ENCODE data around the gene BAIAP3.
A peak's percentile ranks its signal among the peaks of the same experiment; 100 is the strongest.

The BAIAP3 gene

GRCh38 chr16:1311212-1311737, 22.2 kb upstream of the BAIAP3 start:
- Histone ChIP-seq H3K36me3 (ENCODE audit: control insufficient read depth in 2 of 2, insufficient read depth in 2 of 2, low read length in 2 of 2) (peaks cover 21 to 32% of the 10 kb centered on the region in 2 donors), H3K9ac (ENCODE audit: low read depth in 1 of 2, low read length in 2 of 2) (peak overlapping the region; percentile 61 to 73), H3K4me1 (ENCODE audit: control insufficient read depth in 2 of 2, insufficient read depth in 2 of 2, low read length in 2 of 2) (peaks cover 23 to 27% of the 10 kb centered on the region in 2 donors), H3K4me3 (ENCODE audit: low read length in 2 of 2) (peak overlapping the region; percentile 65 to 91), H3K9me3 (ENCODE audit: control insufficient read depth in 2 of 2, low read length in 2 of 2) (no peaks in the 10 kb centered on the region), H3K27me3 (ENCODE audit: control insufficient read depth in 2 of 2, insufficient read depth in 2 of 2, low read length in 2 of 2) (no peaks in the 10 kb centered on the region), H3K27ac (ENCODE audit: low read depth in 2 of 2, low read length in 2 of 2) (no peak overlapping the region)

GRCh38 chr16:1311738-1312466, 21.5 kb upstream of the BAIAP3 start:
- peak overlapping the region; percentile 61 to 73 for H3K9ac ChIP-seq (ENCODE audit: low read depth in 1 of 2, low read length in 2 of 2)
- H3K4me1 ChIP-seq (ENCODE audit: control insufficient read depth in 2 of 2, insufficient read depth in 2 of 2, low read length in 2 of 2) = peaks cover 23 to 27% of the 10 kb centered on the region in 2 donors
- H3K27me3 ChIP-seq (ENCODE audit: control insufficient read depth in 2 of 2, insufficient read depth in 2 of 2, low read length in 2 of 2) = no peaks in the 10 kb centered on the region
- peak overlapping the region; percentile 65 to 91 for H3K4me3 ChIP-seq (ENCODE audit: low read length in 2 of 2)
- H3K9me3 ChIP-seq (ENCODE audit: control insufficient read depth in 2 of 2, low read length in 2 of 2) = no peaks in the 10 kb centered on the region
- no peak overlapping the region for H3K27ac ChIP-seq (ENCODE audit: low read depth in 2 of 2, low read length in 2 of 2)
- peaks cover 25 to 38% of the 10 kb centered on the region in 2 donors for H3K36me3 ChIP-seq (ENCODE audit: control insufficient read depth in 2 of 2, insufficient read depth in 2 of 2, low read length in 2 of 2)

DNA sequence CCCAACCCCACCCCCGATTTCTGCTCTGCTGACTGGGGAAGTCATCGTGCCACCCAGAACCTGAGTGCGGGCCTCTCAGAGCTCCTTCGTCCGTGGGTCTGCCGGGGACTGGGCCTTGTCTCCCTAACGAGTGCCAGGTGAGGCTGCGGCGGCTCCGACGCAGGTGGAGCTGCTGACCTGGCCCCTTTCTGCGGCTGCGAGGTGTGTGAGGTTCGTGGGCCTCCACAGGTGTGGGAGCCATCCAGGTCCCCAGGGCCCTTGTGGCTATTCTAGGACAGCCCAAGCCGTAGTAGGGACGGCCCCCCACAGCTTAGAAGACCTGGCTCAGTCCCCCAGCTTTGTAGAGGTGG, 21.0 kb upstream of the BAIAP3 start:
- Histone ChIP-seq H3K36me3 (ENCODE audit: control insufficient read depth in 2 of 2, insufficient read depth in 2 of 2, low read length in 2 of 2) (peaks cover 29 to 44% of the 10 kb centered on the region in 2 donors), H3K27me3 (ENCODE audit: control insufficient read depth in 2 of 2, insufficient read depth in 2 of 2, low read length in 2 of 2) (no peaks in the 10 kb centered on the region), H3K27ac (ENCODE audit: low read depth in 2 of 2, low read length in 2 of 2) (no peak overlapping the region), H3K4me3 (ENCODE audit: low read length in 2 of 2) (peak overlapping the region in 1 of 2 donors; percentile 13), H3K4me1 (ENCODE audit: control insufficient read depth in 2 of 2, insufficient read depth in 2 of 2, low read length in 2 of 2) (peaks cover 23 to 27% of the 10 kb centered on the region in 2 donors), H3K9me3 (ENCODE audit: control insufficient read depth in 2 of 2, low read length in 2 of 2) (no peaks in the 10 kb centered on the region), H3K9ac (ENCODE audit: low read depth in 1 of 2, low read length in 2 of 2) (no peak overlapping the region)

- Histone ChIP-seq H3K36me3 (ENCODE audit: control insufficient read depth in 2 of 2, insufficient read depth in 2 of 2, low read length in 2 of 2) (peaks cover 34 to 48% of the 10 kb centered on the region in 2 donors), H3K9ac (ENCODE audit: low read depth in 1 of 2, low read length in 2 of 2) (no peak overlapping the region), H3K27me3 (ENCODE audit: control insufficient read depth in 2 of 2, insufficient read depth in 2 of 2, low read length in 2 of 2) (no peaks in the 10 kb centered on the region), H3K9me3 (ENCODE audit: control insufficient read depth in 2 of 2, low read length in 2 of 2) (no peaks in the 10 kb centered on the region), H3K4me1 (ENCODE audit: control insufficient read depth in 2 of 2, insufficient read depth in 2 of 2, low read length in 2 of 2) (peaks cover 23 to 27% of the 10 kb centered on the region in 2 donors), H3K27ac (ENCODE audit: low read depth in 2 of 2, low read length in 2 of 2) (no peak overlapping the region), H3K4me3 (ENCODE audit: low read length in 2 of 2) (no peak overlapping the region)
Observed at GRCh38 chr16:1312903-1313302, 20.5 kb upstream of the BAIAP3 start.

GRCh38 chr16:1313721-1314369, 19.6 kb upstream of the BAIAP3 start:
- H3K4me1 ChIP-seq (ENCODE audit: control insufficient read depth in 2 of 2, insufficient read depth in 2 of 2, low read length in 2 of 2) = peaks cover 23 to 27% of the 10 kb centered on the region in 2 donors
- H3K27ac ChIP-seq (ENCODE audit: low read depth in 2 of 2, low read length in 2 of 2) = no peak overlapping the region
- no peaks in the 10 kb centered on the region for H3K27me3 ChIP-seq (ENCODE audit: control insufficient read depth in 2 of 2, insufficient read depth in 2 of 2, low read length in 2 of 2)
- H3K9ac ChIP-seq (ENCODE audit: low read depth in 1 of 2, low read length in 2 of 2) = no peak overlapping the region
- H3K4me3 ChIP-seq (ENCODE audit: low read length in 2 of 2) = no peak overlapping the region
- no peaks in the 10 kb centered on the region for H3K9me3 ChIP-seq (ENCODE audit: control insufficient read depth in 2 of 2, low read length in 2 of 2)
- peaks cover 41 to 57% of the 10 kb centered on the region in 2 donors for H3K36me3 ChIP-seq (ENCODE audit: control insufficient read depth in 2 of 2, insufficient read depth in 2 of 2, low read length in 2 of 2)

GRCh38 chr16:1314399-1315068, 18.9 kb upstream of the BAIAP3 start:
- H3K36me3 ChIP-seq (ENCODE audit: control insufficient read depth in 2 of 2, insufficient read depth in 2 of 2, low read length in 2 of 2) = peaks cover 48 to 64% of the 10 kb centered on the region in 2 donors
- no peak overlapping the region for H3K4me3 ChIP-seq (ENCODE audit: low read length in 2 of 2)
- no peak overlapping the region for H3K9ac ChIP-seq (ENCODE audit: low read depth in 1 of 2, low read length in 2 of 2)

GRCh38 chr16:1315081-1316032, 18.1 kb upstream of the BAIAP3 start:
- Histone ChIP-seq H3K4me1 (ENCODE audit: control insufficient read depth in 2 of 2, insufficient read depth in 2 of 2, low read length in 2 of 2) (peaks cover 22 to 27% of the 10 kb centered on the region in 2 donors), H3K9ac (ENCODE audit: low read depth in 1 of 2, low read length in 2 of 2) (no peak overlapping the region), H3K27me3 (ENCODE audit: control insufficient read depth in 2 of 2, insufficient read depth in 2 of 2, low read length in 2 of 2) (no peaks in the 10 kb centered on the region), H3K27ac (ENCODE audit: low read depth in 2 of 2, low read length in 2 of 2) (no peak overlapping the region), H3K9me3 (ENCODE audit: control insufficient read depth in 2 of 2, low read length in 2 of 2) (no peaks in the 10 kb centered on the region), H3K36me3 (ENCODE audit: control insufficient read depth in 2 of 2, insufficient read depth in 2 of 2, low read length in 2 of 2) (peaks cover 54 to 71% of the 10 kb centered on the region in 2 donors), H3K4me3 (ENCODE audit: low read length in 2 of 2) (no peak overlapping the region)

More at GRCh38 chr16:1314399-1315068, 18.9 kb upstream of the BAIAP3 start:
- Histone ChIP-seq H3K9me3 (ENCODE audit: control insufficient read depth in 2 of 2, low read length in 2 of 2) (no peaks in the 10 kb centered on the region), H3K27me3 (ENCODE audit: control insufficient read depth in 2 of 2, insufficient read depth in 2 of 2, low read length in 2 of 2) (no peaks in the 10 kb centered on the region), H3K27ac (ENCODE audit: low read depth in 2 of 2, low read length in 2 of 2) (no peak overlapping the region), H3K4me1 (ENCODE audit: control insufficient read depth in 2 of 2, insufficient read depth in 2 of 2, low read length in 2 of 2) (peaks cover 23 to 27% of the 10 kb centered on the region in 2 donors)

- H3K27me3 ChIP-seq (ENCODE audit: control insufficient read depth in 2 of 2, insufficient read depth in 2 of 2, low read length in 2 of 2) = no peaks in the 10 kb centered on the region
- no peak overlapping the region for H3K9ac ChIP-seq (ENCODE audit: low read depth in 1 of 2, low read length in 2 of 2)
- H3K9me3 ChIP-seq (ENCODE audit: control insufficient read depth in 2 of 2, low read length in 2 of 2) = no peaks in the 10 kb centered on the region
- H3K27ac ChIP-seq (ENCODE audit: low read depth in 2 of 2, low read length in 2 of 2) = no peak overlapping the region
- H3K4me3 ChIP-seq (ENCODE audit: low read length in 2 of 2) = no peak overlapping the region
- H3K36me3 ChIP-seq (ENCODE audit: control insufficient read depth in 2 of 2, insufficient read depth in 2 of 2, low read length in 2 of 2) = peaks cover 61 to 78% of the 10 kb centered on the region in 2 donors
- peaks cover 16 to 20% of the 10 kb centered on the region in 2 donors for H3K4me1 ChIP-seq (ENCODE audit: control insufficient read depth in 2 of 2, insufficient read depth in 2 of 2, low read length in 2 of 2)
Observed at GRCh38 chr16:1316033-1316405, 17.4 kb upstream of the BAIAP3 start.

DNA sequence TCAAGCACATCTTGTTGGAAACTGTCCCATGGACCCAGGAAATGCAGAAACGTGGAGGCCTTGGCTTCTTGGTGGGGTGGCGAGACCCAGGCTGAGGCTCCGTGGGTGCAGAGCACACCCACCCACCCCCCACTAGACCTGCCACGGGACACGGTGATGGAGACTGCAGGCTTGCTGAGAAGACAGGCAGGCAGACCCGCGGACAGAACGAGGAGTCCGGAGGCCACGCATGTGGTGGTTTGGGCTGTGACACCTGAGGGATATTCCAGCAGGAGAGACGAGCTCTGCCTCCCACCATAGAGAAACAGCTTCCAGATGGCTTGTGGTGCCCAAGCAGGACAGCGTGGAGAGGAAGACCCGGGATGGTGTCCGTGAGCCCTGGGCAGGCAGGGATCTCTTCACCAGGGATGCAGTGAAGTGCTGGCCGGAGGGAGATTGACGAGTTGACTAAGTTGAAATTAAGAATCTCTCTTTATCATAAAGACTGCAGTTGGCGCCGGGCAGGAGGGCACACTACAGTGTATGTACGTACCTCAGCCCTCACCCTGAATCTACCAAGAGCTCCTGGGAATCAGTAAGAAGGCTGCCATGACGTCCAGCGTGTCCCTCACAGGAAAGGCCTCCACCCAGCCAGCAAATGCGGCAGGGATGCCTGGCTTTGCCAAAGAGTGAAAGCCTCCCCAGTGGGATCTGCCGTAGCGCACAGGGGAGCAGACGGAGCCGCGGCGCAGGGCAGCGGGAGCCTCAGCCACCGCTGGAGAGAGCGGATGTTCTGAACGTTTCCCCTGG, 15.8 kb upstream of the BAIAP3 start:
- Histone ChIP-seq H3K4me3 (ENCODE audit: low read length in 2 of 2) (no peak overlapping the region), H3K27me3 (ENCODE audit: control insufficient read depth in 2 of 2, insufficient read depth in 2 of 2, low read length in 2 of 2) (no peaks in the 10 kb centered on the region), H3K36me3 (ENCODE audit: control insufficient read depth in 2 of 2, insufficient read depth in 2 of 2, low read length in 2 of 2) (peaks cover 61 to 80% of the 10 kb centered on the region in 2 donors)

More for the DNA sequence above, 15.8 kb upstream of the BAIAP3 start:
- Histone ChIP-seq H3K9ac (ENCODE audit: low read depth in 1 of 2, low read length in 2 of 2) (no peak overlapping the region), H3K27ac (ENCODE audit: low read depth in 2 of 2, low read length in 2 of 2) (no peak overlapping the region), H3K4me1 (ENCODE audit: control insufficient read depth in 2 of 2, insufficient read depth in 2 of 2, low read length in 2 of 2) (peaks cover 0 to 4% of the 10 kb centered on the region in 2 donors), H3K9me3 (ENCODE audit: control insufficient read depth in 2 of 2, low read length in 2 of 2) (no peaks in the 10 kb centered on the region)
